Measurements from ENCODE around the gene KLHL29.

DNA sequence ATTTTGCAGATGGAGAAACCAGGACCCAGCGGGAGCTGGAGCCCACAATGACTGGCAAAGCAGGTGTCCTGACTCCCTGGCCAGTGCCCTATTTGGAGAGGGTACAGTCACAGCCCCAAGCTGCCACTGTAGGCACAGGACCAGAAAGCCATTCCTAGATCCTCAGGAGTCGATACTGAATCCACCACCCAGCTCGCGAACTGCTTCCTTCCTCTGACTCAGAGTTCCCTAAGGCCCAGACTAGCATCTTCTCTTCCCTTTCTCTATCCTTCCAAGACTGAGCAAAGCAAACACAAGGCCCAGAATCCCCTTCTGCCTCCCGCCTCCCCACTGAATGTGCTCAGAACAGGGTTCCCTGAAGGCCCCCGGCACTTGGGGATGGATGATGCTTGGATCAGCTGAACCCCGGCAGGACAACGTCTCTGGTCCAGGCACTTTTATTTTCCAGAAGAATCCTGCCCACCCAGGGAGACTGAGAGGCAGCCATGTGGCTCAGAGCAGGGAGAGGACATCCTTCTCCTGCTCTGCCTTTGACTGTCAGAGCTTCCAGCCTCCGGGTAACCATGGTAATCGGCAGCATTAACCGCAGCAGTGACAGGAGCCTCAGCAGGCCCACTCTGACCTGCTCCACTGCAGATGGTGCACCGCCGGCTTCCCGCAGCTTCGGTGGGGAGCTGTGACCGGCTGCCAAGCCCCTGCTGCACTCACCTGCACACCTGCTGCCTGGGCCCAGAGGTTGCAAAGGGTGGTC, 34.8 kb upstream of the KLHL29 start:
- TF ChIP-seq TAF1 (IDR thresholded peaks at IDR 0.05; ENCODE audit: low read depth, low read length), result no peak
- no peak for TF ChIP-seq POLR2AphosphoS5 (IDR thresholded peaks at IDR 0.05; ENCODE audit: low read depth, low read length)
